ENCODE results near the gene IL5.

DNA sequence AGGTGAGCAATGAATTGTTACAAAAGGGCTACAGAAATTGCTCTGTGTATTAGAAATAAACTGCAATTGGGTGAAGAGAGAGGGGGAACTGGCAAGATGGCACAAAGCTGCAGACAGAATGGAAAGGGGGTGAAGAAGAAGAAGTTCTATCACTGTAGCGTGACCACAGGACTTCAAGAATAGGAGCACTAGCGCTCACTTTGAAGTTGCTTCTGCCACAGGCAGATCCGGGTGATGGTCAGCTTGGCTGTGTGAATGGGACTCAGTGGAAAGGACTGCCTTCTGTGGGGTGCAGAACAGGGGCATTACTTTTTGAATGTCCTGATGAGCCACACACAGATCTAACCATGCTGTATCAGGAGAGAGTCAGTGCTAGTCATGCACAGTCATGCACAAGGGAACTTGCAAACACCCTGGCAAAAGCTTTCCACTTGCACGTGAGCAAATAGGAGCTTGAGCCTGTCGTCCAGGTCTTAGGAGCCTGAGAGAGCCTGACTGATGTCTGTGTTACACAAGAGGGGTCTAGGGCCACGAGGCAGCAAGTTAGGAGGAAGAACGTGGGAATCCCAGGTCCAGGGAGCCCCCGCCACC lies 16.3 kb downstream of the IL5 start:
- TF ChIP-seq, protein P1, sequence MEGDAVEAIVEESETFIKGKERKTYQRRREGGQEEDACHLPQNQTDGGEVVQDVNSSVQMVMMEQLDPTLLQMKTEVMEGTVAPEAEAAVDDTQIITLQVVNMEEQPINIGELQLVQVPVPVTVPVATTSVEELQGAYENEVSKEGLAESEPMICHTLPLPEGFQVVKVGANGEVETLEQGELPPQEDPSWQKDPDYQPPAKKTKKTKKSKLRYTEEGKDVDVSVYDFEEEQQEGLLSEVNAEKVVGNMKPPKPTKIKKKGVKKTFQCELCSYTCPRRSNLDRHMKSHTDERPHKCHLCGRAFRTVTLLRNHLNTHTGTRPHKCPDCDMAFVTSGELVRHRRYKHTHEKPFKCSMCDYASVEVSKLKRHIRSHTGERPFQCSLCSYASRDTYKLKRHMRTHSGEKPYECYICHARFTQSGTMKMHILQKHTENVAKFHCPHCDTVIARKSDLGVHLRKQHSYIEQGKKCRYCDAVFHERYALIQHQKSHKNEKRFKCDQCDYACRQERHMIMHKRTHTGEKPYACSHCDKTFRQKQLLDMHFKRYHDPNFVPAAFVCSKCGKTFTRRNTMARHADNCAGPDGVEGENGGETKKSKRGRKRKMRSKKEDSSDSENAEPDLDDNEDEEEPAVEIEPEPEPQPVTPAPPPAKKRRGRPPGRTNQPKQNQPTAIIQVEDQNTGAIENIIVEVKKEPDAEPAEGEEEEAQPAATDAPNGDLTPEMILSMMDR (conservative IDR thresholded peaks at IDR 0.05; ENCODE audit: low read depth, low read length) = no peak; the same call in 1 of the 2 replicates
- no peak for TF ChIP-seq EZH2 (IDR thresholded peaks at IDR 0.05; ENCODE audit: low read length, unreplicated experiment)
